Stimulated activated CD8-positive, alpha-beta memory T cell treated with anti-CD3 and anti-CD28 coated beads, Interleukin-7, amount 100 ng/mL, for 1 hour (primary cell): ENCODE data around the gene CCDC136.
A peak's percentile ranks its signal among the peaks of the same experiment; 100 is the strongest.

ENCODE experiments used
- DNase-seq, 2 donors: peaks; one replicate each; pipeline ENCODE4 v3.0.0-alpha.2; 2020; ENCODE audit warnings: low read depth in 2 of 2

CCDC136 gene

DNA sequence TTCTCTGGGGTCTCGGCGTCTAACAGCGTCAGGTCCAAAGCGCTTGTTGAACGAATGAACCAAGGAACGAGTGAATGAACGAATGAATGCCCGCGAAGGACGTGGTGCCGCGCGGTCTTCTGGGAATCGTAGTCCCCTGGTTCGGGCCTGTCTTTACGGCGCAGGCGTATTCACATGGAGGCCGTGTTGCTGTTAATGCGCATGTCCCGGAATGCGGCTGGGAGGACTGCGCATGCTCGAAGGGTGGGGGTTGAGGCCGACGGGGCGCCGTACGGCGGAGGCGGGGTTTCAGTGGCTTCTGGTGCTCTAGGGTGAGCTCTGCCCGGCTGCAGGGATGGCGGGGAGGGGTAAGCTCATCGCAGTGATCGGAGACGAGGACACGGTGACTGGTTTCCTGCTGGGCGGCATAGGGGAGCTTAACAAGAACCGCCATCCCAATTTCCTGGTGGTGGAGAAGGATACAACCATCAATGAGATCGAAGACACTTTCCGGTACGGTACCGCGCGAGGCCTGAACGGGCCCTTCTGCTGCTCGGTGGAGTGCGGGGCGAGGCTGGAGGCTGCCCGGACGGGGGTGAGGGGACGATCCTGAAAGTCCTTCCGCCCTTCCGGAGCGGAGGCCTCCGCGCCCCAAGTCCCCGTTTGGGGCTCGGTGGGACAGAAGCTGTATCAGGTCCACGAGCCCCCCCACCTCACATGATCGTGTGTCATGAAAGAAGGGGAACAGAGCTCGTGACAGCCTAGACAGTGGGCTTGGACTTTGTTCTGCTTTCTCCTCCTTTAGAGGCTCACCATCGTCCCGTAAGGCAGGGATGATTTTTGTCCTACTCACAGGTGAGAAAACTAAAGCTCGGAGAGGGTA is 71.0 kb downstream of the CCDC136 start, which contains the start of gene ATP6V1F:
Gene ATP6V1F (plus strand): TSS at position 286 of the 862 bp plus-strand sequence. CDS start 49 bp downstream, at position 335.
- peak; percentile 97 to 99 for DNase-seq

DNA sequence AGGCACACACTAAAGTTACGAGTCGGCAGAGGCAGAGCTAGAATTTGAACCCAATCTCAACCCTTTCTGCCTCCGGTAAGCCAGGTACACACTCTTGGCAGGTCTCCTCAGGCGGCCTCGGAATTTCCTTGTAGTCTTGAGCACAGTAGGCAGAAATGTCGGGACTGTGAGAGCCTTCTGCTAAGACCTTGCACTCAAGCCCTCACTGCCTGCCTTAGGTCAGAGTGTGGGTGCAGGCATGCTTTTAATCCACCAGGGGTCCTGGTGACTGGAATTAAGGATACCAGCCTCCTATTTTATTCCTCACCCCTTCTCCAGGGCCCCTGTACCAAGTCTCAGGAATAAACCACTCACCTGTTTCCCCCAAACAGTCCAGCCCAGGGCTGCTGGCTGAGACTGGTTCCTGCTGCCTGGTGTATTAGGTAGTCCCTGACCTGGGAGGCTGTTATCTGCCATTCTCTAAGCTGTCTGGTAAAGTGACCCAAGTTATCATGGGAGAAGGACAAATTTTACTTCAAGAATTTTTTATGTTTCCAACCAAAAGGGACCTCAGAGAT is 71.7 kb downstream of the CCDC136 start:
- DNase-seq: no peak

DNA sequence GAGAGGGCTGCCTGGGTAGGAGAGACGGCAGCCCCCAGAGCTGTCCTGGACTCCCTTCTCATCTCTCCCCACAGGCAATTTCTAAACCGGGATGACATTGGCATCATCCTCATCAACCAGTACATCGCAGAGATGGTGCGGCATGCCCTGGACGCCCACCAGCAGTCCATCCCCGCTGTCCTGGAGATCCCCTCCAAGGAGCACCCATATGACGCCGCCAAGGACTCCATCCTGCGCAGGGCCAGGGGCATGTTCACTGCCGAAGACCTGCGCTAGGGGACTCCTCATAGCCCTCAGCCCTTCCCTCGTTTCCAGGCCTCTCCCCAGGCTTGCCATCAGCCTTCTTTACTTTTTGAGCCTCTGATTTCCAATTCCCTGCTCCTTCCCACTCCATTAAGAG is 73.5 kb downstream of the CCDC136 start:
- no peak for DNase-seq

DNA sequence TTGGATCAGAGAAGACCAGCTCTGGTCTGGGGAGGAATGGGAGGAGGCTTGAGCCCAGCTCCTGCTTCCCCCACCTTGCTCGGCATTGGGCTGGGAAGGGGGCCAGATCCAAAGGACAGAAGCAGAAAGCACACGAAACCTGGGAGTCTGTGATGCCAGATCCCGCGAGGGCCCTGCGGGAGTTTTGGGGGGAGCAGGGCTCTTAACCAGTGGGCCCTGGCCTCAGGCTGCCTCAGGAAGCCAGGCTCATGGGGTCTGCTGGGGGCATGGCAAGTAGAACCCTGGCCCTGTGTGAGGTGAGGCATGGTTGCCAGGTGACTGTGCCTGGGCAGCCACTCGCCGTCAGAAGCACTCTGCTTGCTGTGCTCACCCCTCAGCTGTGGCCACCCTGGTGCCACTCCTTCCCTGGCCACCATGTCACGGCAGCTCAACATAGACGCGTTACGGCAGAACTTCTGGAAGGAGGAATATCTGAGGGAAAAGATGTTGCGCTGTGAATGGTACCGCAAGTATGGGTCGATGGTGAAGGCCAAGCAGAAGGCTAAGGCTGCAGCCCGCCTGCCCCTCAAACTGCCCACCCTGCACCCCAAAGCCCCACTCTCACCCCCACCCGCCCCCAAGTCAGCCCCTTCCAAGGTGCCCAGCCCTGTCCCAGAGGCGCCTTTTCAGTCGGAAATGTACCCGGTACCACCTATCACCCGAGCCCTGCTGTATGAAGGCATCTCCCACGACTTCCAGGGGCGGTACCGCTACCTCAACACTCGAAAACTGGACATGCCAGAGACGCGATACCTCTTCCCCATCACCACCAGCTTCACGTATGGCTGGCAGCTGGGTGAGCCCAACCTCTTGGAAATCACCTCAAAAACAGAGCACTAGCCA is 74.5 kb downstream of the CCDC136 start:
- no peak for DNase-seq

DNA sequence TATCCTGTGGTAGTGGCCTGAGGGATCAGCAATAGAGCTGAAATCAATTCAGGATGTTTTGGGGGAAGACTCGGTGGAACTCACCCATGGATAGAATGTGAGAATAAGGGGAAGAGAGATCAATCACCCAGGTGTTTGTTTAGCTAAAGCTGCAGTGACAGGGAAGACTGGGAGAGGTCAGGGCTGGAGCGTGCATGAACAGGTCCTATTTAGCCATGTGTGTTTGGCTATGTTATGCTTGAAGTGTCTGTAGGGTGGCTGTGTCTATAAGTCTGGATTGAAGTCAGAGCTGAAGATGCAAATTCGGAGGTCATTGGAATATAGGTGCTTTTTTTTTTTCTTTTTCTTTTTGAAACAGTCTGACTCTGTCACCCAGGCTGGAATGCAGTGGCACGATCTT is 75.5 kb downstream of the CCDC136 start:
- DNase-seq: no peak

DNA sequence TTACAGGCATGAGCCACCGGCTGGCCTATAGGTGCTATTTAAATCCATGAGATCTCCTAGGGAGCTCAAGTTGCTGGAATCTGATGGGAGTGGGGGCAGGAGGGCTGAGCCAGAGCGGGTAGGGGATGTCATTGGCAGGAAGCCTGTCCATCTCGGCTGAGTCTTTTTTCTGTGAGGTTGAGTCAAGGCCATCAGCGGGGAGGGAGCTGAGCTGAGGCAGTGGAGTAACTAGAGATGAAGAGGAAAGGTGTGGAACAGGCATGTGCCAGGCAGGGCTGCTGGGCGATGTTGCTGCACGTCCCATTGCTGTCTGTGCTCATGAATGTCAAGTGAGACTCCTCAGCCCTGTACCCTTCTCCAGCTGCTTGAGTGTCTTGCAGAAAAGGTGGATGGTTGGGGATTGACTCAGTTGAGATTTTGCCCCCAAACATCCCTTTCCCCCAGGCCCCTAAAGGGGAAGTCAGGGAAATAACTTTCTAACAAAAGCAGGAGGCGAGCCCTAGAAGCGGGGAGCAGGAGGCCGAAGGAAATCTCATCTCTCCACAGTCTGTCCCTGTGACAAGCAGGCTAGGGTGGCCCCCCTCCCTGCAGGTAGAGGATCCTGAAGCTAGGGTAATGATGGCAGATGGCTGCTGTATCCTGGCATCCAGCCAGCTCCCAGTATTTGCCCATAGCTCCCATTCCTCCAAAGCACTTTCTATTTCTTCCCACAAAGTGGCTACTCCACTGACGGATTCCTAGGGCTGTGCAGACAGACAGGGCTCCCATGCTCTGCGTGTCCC is 76.3 kb downstream of the CCDC136 start:
- DNase-seq: no peak

DNA sequence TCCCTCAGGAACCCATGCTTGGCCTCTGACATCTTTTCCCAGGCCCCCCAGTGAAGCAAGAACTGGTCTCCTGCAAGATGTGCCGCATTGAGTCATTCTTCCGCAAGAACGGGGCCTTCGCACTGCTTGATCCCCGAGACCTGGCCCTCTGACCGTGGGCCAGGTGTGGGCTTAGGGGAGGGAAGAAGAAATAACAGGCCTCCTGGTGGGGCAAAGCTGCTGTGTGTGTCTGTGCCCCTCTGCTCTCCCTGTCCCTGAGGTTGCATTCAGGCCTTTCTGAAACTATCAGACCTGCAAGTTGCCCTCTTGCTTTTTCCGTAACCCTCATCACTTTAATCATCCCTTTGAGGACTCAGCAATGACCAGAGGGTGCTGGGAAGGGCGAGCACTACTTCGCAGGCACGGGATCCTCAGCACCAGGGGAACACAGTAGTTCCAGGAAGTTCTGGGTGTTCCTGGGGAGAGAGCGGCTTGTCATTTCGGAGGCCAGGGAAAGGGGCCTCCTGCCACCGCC is 76.9 kb downstream of the CCDC136 start:
- DNase-seq: no peak

DNA sequence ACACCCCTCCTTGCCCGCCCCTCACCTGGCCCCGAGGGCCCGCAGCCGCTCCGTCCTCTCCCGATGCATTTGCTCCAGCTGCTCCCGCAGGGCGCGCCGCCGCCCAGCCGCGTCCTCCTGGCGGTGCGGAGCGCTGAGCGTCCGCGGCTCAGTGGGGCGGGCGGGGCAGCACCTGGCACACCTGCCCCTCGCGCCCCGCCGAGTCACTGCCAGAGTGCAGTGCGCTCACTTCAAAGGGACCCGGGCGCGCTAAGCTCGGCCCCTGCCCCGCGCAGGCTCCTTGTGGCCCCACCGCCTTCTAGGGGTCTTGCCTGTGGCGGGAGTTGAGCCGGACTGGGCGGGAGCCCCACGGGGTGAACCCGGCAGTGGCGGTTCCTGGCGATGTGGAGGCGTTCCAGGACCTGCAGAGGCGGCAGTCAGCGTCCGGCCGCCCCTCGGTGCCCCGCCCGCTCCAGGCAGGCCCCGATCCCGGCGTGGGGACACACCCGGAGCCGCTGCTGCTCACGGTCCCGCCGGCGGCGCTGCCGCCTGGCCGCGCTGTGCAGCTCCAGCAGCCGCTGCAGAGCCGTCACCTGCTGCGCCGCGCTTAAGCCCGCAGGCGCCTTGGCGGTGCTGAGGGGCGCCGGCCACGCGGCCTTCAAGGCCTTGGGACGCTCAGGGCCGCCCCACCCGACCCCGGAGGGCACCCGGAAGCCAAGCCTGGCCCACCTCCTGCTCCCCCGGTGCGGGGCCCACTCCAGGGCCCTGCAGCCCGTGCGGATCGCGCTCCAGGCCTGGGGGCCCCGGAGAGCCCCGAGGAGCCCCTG is 77.6 kb downstream of the CCDC136 start:
- no peak for DNase-seq

DNA sequence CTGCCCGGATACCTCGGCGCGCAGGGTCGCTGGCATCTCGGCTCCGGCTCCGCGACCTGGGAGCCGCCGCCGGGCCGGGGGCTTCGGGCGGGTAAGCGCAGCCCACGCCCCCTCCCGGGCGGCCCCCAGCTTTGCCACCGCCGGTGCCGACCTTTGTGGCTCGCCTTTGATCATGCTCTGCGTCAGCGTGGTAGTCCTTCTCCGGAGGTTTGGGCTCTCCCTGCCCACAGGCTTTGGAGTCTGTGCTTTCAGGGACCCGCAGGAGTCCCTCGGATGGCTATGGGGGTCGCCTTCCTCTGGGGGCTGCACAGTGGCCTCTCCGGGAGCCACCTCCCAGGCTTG is 78.1 kb downstream of the CCDC136 start:
- no peak for DNase-seq

DNA sequence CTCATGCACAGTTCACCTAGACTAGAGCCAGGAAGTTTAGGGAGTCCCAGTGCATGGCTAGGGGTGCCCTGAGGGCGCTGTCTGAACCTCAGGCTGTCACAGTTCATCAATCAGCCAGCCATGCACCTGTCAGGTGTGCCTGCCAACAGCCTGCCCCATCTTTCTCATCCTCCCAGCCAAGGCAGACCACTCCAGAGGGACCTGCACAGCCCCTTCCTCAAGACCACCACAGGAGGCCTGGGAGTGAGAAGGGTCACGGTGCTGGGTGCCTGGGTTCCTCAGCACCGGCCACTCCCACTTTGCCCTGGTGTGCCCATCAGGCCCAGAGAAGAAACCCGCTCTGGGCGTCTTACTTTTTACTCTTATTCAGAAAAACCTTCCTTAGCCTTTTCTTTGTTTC is 79.3 kb downstream of the CCDC136 start:
- DNase-seq: no peak
